ENCODE data around the gene SLC6A11.

SLC6A11 gene

DNA sequence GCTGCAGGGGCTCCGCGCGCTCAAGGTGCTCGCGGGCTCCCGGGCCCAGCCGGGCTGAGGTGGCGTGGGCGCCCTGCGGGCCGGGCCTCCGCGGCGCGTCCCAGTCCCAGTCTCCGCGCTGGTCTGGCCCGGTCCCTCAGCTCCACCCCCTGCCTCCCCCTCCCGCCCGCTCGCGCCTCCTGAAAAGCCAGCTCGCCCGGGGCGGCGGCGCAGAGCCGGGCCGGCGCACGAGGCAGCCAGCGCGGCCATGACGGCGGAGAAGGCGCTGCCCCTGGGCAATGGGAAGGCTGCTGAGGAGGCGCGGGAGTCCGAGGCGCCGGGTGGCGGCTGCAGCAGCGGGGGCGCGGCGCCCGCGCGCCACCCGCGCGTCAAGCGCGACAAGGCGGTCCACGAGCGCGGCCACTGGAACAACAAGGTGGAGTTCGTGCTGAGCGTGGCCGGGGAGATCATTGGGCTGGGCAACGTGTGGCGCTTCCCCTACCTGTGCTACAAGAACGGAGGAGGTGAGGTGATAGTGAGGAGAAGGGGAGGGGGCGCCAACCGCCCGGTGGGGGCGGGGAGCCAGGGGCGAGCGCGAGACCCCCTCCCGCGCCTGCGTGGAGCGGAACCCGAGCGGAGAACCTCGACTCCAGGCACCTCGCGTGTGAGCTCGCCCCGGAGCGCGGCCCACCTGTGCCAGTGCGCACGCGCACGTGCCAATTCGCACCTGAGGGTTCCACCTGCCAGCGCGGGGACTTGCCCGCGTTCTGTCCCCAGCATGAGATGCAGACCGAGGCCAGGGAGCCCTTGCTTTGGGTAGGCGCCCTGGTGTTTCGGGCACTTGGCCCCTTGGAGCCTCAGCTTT is at the start of gene SLC6A11:
TSS of gene SLC6A11 (plus strand) at position 210 of the 844 bp plus-strand sequence. CDS start at position 248, 38 bp downstream.
- TF ChIP-seq, protein P1, sequence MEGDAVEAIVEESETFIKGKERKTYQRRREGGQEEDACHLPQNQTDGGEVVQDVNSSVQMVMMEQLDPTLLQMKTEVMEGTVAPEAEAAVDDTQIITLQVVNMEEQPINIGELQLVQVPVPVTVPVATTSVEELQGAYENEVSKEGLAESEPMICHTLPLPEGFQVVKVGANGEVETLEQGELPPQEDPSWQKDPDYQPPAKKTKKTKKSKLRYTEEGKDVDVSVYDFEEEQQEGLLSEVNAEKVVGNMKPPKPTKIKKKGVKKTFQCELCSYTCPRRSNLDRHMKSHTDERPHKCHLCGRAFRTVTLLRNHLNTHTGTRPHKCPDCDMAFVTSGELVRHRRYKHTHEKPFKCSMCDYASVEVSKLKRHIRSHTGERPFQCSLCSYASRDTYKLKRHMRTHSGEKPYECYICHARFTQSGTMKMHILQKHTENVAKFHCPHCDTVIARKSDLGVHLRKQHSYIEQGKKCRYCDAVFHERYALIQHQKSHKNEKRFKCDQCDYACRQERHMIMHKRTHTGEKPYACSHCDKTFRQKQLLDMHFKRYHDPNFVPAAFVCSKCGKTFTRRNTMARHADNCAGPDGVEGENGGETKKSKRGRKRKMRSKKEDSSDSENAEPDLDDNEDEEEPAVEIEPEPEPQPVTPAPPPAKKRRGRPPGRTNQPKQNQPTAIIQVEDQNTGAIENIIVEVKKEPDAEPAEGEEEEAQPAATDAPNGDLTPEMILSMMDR (IDR thresholded peaks at IDR 0.05; ENCODE audit: borderline replicate concordance, insufficient read depth, low read depth, low read length) = no peak
- no peak within 1 kb of the TSS for H3K4me3 ChIP-seq (ENCODE audit: low read depth, low read length)

DNA sequence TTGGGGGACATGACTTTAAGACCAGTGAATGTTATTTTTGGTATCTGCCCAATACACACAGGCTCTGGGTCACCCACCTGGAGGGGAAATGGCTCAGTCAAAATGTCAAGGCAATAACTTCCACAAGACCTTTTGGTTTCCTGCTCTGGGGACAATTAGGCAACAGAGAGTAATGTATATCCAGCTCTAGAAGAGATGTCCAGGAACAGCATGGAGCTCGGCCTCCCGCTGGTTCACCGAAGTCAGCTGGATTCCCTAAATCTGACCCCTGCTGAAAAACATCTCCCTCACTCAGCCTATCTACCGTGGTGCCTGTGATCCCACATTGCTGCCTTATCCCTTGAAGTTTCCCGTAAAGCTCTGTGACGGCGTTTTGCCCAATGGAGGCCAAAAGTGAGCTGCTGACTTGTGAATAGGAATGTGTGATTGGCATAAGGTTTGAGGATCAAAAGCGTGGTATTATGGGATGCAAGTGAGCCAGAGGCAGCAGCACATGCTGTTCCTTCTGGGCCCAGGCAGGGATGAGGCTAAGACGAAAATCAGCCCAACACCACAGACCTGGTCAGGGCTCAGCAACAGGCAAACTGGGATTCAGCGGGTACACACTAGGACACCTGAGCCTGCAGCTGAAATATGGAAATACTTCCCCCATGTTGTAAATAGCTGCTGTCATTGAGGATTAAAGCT is 47.2 kb upstream of the SLC6A11 start:
- TF ChIP-seq, protein P1 (IDR thresholded peaks at IDR 0.05; ENCODE audit: borderline replicate concordance, insufficient read depth, low read depth, low read length) = no peak
- H3K4me3 ChIP-seq (ENCODE audit: low read depth, low read length) = no peak overlapping the region

DNA sequence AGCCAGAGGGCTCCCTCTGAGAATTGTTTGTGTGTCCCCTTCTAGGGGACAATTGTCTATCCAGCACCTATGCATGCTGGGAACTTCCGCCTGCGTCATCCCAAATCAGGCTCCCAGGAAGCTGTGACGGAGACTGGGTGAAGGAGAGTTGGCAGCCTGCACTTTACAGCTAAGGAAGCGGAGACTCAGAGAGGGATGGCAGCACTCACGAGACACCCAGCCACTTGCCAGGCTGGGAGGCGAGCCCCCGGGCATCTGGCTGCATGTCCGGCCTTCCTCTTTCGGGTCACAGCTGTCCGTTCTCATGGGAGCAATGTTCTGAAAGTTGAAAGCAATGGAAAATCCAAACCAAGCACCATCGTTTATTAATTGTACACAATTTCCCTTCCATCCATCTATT is 45.5 kb upstream of the SLC6A11 start:
- TF ChIP-seq, protein P1 (IDR thresholded peaks at IDR 0.05; ENCODE audit: borderline replicate concordance, insufficient read depth, low read depth, low read length) = no peak
- H3K4me3 ChIP-seq (ENCODE audit: low read depth, low read length) = no peak overlapping the region

DNA sequence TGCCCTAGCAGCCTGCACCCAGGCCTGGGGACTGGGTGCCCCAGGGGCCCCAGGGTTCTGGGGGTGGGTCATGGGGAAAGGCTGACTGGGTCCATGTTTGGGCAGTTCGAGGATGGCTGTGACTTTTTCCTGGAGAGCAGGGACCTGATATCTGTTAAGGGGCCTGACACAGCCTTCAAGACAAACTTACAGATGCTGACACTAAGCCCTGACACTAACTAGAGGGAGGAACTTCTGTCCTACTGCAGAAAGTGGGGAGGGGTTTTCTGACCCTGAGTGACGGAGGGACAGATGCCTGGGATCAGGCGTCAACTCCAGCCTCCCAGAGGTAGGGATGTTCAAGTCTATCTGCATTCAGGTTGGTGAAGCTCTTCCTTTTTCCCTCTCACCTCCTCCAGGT is 45.0 kb upstream of the SLC6A11 start:
- no peak overlapping the region for H3K4me3 ChIP-seq (ENCODE audit: low read depth, low read length)

DNA sequence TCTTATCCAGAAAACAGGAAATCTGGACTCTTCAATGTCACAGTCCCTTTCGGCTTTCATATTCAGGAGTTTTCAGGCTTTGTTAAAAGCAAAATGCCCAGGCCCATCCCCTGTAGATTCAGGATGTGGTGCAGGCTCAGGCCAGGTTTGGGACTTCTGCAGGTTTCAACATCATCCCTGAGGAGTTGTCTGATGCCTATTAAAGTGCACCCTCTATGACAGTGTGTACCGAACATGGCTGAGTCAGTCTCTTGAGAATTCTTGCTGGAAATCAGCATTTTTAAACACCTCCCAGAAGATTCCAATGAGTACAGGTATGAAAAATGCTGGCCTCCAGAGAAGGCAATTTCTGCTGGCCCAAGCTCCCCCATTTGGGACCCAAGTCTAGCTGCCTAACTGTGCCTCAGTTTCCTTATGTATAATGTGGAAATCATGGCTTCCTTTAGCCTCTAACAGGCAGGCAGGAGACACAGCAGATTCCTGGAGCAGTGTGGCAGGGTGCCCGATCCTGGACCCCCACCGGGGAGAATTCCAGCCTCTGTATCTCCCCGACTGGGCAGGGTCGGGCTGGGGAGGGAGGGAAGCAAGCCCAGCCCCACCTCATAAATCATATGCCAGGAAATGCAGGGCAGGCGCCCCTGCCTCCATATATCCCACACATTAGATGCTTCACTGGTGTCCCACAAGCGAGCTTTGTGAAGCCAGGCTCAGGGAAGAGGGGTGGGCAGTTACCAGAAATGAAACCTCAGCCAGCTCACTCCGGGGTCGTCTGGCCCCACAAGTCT is 44.4 kb upstream of the SLC6A11 start:
- H3K4me3 ChIP-seq (ENCODE audit: low read depth, low read length) = no peak overlapping the region
- TF ChIP-seq, protein P1 (IDR thresholded peaks at IDR 0.05; ENCODE audit: borderline replicate concordance, insufficient read depth, low read depth, low read length) = no peak

More for the DNA sequence above, 45.0 kb upstream of the SLC6A11 start:
- TF ChIP-seq, protein P1 (IDR thresholded peaks at IDR 0.05; ENCODE audit: borderline replicate concordance, insufficient read depth, low read depth, low read length) = no peak

DNA sequence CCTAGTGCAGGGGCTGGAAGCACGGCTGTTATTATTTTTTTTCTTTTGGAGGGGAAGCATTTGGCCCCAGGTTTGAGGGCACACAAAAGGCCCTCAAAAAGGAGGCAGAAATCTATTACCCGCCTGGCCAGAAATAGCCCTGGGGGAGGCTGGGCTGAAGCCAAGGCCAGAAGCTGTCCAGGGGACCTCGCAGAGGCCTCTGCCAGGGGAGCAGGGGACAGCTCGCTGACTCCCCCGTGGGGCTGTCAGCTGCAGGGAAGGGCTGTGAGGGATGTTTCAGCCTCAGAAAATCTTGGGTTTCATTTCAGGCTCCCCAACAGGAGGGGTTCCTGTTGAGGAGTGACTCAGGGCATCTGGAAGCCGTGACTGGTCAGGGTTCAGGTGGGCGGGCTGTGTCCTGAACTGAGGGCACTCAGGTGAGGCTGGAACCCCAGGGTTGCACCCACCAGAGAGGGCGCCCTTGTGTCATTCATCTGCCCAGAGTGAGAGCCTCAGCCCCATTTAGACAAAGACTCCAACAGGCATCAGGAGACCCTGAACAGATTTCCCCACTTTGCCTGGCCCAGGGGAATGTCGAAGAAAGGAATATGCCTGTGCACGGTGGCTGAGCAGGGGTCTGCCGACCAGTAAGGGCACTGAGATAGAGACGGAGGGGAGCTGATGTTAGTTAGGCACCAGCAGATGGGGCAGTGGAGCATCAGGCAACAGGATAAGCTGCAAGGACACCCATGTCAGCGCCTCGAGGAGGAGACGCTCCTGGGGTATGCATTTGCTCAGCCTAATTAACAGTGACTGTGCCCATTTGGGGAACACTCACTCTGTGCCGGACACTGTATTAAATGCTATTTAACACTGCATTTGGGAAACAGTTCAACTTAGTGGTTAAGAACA is 43.5 kb upstream of the SLC6A11 start:
- H3K4me3 ChIP-seq (ENCODE audit: low read depth, low read length) = no peak overlapping the region
- TF ChIP-seq, protein P1 (IDR thresholded peaks at IDR 0.05; ENCODE audit: borderline replicate concordance, insufficient read depth, low read depth, low read length) = peak; percentile 23; the same call in 1 of the 2 replicates
